ENCODE measurements around the gene AGMO. TPM values are rescaled to one million over a fixed set of nuclear protein-coding genes. Genes with fewer than 3 reads are reported as not detected.
"Not testable (repeated sequence)": the region's sequence is repeated elsewhere in the genome, so short reads cannot be mapped to it uniquely, and the experiment has no call there.

The AGMO gene
- total RNA-seq, 2 donors from 2014 or later = not detected

DNA sequence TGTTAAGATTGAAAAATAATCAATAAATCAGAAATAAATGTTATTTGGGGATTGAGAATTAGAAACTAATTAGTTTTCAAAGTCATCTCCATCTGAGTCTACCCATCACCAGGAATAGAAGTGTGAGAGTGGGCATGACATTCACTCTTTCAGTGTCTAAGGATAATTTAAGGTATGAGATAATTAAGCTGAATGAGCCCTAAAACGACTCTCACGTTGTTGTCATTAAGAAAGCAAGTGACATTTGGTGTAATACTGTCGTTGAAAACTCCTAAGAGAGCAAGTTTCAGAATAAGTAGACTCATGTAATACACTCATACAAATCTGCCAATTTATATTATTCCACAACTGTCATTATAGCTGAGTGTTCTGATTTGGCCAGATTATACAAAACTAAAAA is 7.1 kb downstream of the AGMO start:
- H3K27me3 Mint-ChIP-seq = no peaks in the 10 kb centered on the region
- DNase-seq (ENCODE audit: low spot score) (no peak), ATAC-seq (no peak)
- H3K4me3 Mint-ChIP-seq = no peak overlapping the region
- no peak overlapping the region for H3K27ac Mint-ChIP-seq
- H3K36me3 Mint-ChIP-seq = no peaks in the 10 kb centered on the region
- peaks cover 7% of the 10 kb centered on the region for H3K9me3 Mint-ChIP-seq
- no peaks in the 10 kb centered on the region for H3K4me1 Mint-ChIP-seq (ENCODE audit: low read depth in 2 of 2)

DNA sequence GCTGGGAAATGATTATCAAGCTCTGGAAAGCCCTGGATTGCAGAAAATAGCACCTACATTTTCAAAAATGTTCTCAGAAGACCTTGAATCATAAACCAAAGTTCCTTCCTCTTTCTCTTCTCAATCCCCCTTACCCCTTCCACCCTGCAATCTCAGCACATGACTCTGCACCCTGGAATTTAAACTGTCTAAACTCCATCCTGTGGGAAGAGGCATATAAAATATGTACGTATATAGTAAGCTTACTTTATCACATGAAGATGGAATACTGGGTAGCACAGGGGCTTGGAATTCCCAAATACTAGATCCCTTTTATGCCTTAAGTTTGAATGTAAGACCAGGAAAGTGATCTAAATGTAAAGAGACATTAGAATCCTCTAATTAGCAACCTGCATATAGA is 7.7 kb downstream of the AGMO start:
- DNase-seq (ENCODE audit: low spot score) (no peak), ATAC-seq (no peak)
- Mint-ChIP-seq H3K4me1 (ENCODE audit: low read depth in 2 of 2) (no peaks in the 10 kb centered on the region), H3K27me3 (no peaks in the 10 kb centered on the region), H3K27ac (no peak overlapping the region), H3K9me3 (peaks cover 1% of the 10 kb centered on the region), H3K4me3 (no peak overlapping the region), H3K36me3 (no peaks in the 10 kb centered on the region)

DNA sequence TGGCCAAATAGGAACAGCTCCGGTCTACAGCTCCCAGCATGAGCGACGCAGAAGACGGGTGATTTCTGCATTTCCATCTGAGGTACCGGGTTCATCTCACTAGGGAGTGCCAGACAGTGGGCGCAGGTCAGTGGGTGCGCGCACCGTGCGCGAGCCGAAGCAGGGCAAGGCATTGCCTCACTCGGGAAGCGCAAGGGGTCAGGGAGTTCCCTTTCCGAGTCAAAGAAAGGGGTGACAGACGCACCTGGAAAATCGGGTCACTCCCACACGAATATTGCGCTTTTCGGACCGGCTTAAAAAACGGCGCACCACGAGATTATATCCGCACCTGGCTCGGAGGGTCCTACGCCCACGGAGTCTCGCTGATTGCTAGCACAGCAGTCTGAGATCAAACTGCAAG is 14.5 kb downstream of the AGMO start:
- H3K9me3 Mint-ChIP-seq; H3K27ac Mint-ChIP-seq; ATAC-seq; H3K4me1 Mint-ChIP-seq (ENCODE audit: low read depth in 2 of 2); H3K27me3 Mint-ChIP-seq; DNase-seq (ENCODE audit: low spot score); H3K4me3 Mint-ChIP-seq: not testable (repeated sequence)
- peaks cover 11% of the 10 kb centered on the region for H3K36me3 Mint-ChIP-seq

DNA sequence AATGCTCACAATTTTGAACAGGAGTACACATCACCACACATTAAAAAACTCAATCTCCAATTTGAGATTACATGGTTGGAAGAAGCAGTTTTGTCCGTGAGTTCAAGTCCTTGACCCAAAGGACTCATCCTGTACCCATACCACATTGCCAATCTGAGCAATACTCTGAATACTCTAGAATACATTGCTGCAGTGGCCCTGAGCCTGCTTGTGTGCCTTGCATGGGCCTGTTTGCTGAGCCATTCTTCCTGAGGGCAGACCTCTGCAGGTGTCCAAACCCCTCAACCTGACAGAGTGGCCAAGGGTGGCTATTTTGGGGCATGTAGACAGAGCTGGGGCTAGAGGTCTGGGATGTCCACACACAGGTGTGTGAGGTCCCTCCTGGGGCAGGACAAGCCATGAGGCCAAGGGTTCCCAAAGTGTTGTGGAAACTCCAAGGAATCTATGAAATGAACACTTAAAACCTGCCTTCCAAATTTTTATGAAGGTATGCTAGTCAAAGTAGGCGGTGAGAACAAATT is 15.5 kb downstream of the AGMO start:
- ATAC-seq (no peak), DNase-seq (ENCODE audit: low spot score) (no peak)
- Mint-ChIP-seq H3K36me3 (peaks cover 11% of the 10 kb centered on the region), H3K9me3 (peaks cover 4% of the 10 kb centered on the region), H3K27me3 (no peaks in the 10 kb centered on the region), H3K4me1 (ENCODE audit: low read depth in 2 of 2) (no peaks in the 10 kb centered on the region), H3K4me3 (no peak overlapping the region), H3K27ac (no peak overlapping the region)

DNA sequence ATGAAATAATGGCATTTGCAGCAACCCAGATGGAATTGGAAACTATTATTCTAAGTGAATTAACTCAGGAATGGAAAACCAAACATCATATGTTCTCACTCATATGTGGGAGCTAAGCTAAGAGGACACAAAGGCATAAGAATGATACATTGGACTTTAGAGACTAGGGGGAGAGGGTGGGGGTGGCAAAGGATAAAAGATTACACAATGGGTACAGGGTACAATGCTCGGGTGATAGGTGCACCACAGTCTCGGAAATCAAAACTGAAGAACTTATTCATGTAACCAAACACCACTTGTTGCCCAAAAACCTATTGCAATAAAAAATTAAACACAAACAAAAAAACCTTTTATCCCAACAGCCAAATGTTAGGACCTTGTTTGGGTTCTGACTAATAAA is 17.8 kb downstream of the AGMO start:
- Mint-ChIP-seq H3K4me1 (ENCODE audit: low read depth in 2 of 2) (no peaks in the 10 kb centered on the region), H3K4me3 (no peak overlapping the region), H3K36me3 (peaks cover 11% of the 10 kb centered on the region), H3K9me3 (peaks cover 7% of the 10 kb centered on the region), H3K27ac (no peak overlapping the region), H3K27me3 (no peaks in the 10 kb centered on the region)
- no peak for ATAC-seq
- DNase-seq (ENCODE audit: low spot score) = no peak

DNA sequence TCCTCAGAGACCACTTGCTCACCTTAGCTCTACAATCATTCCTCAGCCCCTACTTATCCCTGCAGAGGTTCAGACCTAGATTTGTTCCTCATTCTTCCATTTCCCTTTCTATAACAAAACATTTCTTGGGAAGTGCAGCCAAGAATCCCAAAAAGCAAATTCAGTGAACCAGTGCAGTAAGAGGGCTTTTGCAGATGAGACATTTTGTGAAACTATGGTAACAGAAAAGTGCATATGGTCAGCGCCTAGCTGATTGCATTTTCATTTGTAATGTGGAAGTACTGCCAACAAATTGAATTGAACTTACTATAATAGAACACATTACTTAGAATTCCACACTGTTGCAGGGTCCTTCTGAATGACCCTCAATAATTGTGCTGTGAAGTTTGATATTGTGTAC is 18.6 kb downstream of the AGMO start:
- no peak for ATAC-seq
- H3K27me3 Mint-ChIP-seq = no peaks in the 10 kb centered on the region
- H3K27ac Mint-ChIP-seq = no peak overlapping the region
- no peak overlapping the region for H3K4me3 Mint-ChIP-seq
- no peak for DNase-seq (ENCODE audit: low spot score)
- no peaks in the 10 kb centered on the region for H3K4me1 Mint-ChIP-seq (ENCODE audit: low read depth in 2 of 2)
- peaks cover 11% of the 10 kb centered on the region for H3K36me3 Mint-ChIP-seq
- peaks cover 7% of the 10 kb centered on the region for H3K9me3 Mint-ChIP-seq

DNA sequence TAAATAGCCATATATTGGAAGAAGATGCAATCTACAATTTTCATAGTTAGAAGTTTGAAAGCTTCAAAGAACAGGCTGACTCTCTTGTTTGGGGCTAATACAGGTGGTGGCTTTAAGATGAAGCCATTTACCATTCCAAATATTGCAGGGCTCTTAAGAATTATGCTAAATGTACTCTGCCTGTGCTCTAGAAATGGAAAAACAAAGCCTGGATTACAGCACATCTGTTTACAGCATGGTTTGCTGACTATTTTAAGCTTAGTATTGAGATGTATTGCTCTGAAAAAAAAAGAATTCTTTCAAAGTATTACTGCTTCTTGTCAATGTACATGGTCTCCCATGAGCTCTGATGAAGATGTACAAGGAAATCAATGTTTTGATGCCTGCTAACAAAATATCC is 34.2 kb downstream of the AGMO start:
- peaks cover 11% of the 10 kb centered on the region for H3K9me3 Mint-ChIP-seq
- ATAC-seq = no peak

DNA sequence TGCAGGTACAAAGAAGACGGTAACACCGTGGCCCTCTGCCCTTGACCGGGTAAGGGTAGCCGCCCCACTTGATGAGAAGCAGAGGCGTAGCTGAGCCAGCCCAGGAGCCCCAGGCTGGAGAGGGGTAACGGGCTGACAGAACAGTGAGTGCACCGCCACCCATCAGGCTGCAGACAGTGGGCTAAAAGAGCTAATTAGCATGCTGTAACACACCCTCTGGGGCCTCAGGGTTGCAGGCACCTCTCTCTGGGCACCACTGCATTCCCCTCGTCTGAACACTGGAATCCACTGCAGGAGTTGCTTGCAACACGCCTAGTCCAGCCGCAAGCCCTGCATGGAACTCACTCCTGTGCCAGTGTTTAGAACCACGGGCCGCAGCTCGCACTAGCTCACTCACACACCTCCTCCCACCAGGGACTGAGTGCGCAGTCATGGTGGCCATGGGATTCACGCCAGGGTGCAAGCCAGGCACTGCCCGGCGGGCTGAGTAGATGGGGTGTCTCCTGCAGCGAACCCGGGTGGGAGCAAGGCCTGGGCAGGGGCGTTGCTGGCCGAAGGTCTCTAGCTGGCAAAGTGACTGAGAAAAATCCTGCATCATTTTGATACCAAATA is 36.1 kb downstream of the AGMO start:
- DNase-seq (ENCODE audit: low spot score) (no peak), ATAC-seq (peak in 1 of 2 donors; percentile 33)
- no peaks in the 10 kb centered on the region for H3K27me3 Mint-ChIP-seq
- H3K4me1 Mint-ChIP-seq (ENCODE audit: low read depth in 2 of 2) = no peaks in the 10 kb centered on the region
- no peaks in the 10 kb centered on the region for H3K36me3 Mint-ChIP-seq
- H3K4me3 Mint-ChIP-seq = no peak overlapping the region
- H3K27ac Mint-ChIP-seq = no peak overlapping the region
- H3K9me3 Mint-ChIP-seq = peaks cover 16% of the 10 kb centered on the region

More for the DNA sequence above, 34.2 kb downstream of the AGMO start:
- Mint-ChIP-seq H3K4me1 (ENCODE audit: low read depth in 2 of 2) (no peaks in the 10 kb centered on the region), H3K36me3 (no peaks in the 10 kb centered on the region), H3K27ac (no peak overlapping the region), H3K4me3 (no peak overlapping the region), H3K27me3 (no peaks in the 10 kb centered on the region)
- no peak for DNase-seq (ENCODE audit: low spot score)

DNA sequence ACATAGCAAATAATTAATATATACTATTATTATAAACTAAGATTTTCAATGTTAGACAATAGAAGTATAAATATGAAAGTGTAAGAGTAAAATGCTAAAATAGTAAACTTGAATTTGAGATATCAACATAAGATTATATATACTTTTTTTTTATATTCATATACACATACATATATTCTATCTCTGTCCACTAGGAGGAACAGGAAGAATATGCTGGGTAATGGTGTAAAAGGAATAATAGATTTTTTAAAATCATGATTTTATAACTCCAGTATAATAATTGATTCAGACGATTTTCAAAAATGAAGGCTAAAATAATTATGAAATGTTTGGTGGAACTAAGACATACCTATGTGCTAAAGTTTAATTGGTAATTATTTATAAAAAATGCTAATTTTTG is 37.7 kb downstream of the AGMO start:
- Mint-ChIP-seq H3K27ac (no peak overlapping the region), H3K9me3 (peaks cover 26% of the 10 kb centered on the region), H3K36me3 (peaks cover under 1% of the 10 kb centered on the region), H3K4me1 (ENCODE audit: low read depth in 2 of 2) (no peaks in the 10 kb centered on the region), H3K4me3 (no peak overlapping the region), H3K27me3 (no peaks in the 10 kb centered on the region)
- no peak for DNase-seq (ENCODE audit: low spot score)
- no peak for ATAC-seq

DNA sequence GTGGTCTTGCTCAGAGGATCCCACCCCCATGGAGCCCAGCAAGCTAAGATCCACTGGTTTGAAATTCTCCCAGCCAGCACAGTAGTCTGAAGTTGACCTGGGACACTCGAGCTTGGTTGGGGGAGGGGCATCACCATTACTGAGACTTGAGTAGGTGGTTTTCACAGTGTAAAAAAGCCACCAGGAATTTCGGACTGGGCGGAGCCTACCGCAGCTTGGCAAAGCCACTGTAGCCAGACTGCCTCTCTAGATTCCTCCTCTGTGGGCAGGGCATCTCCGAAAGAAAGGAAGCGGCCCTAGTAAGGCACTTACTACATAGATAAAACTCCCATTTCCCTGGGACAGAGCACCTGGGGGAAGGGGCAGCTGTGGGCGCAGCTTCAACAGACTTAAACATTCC is 44.0 kb downstream of the AGMO start:
- DNase-seq (ENCODE audit: low spot score); H3K36me3 Mint-ChIP-seq; H3K4me1 Mint-ChIP-seq (ENCODE audit: low read depth in 2 of 2); H3K27ac Mint-ChIP-seq; H3K27me3 Mint-ChIP-seq; H3K4me3 Mint-ChIP-seq; ATAC-seq: not testable (repeated sequence)
- H3K9me3 Mint-ChIP-seq = peaks cover 36% of the 10 kb centered on the region

DNA sequence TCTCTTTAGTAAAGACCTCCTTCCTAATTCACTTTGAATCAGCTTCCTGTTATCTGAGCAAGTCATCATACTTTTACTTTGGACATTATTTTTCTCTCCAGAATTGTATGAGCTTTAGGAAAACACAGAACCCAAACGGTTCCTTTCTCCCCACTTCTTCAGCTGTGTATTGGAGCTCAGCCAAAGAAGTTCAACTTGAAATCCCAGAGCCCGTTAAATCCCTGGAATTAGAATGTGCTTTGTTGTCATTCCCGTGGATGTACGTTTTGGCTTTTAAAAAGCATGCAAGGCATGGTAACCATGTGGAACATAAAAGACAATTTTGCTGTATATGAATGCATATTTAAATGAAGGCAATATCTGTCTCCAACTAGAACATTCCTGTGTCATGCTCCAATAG is 46.6 kb downstream of the AGMO start:
- no peak overlapping the region for H3K27ac Mint-ChIP-seq
- peaks cover 7% of the 10 kb centered on the region for H3K36me3 Mint-ChIP-seq
- no peak overlapping the region for H3K4me3 Mint-ChIP-seq
- H3K27me3 Mint-ChIP-seq = no peaks in the 10 kb centered on the region
- no peaks in the 10 kb centered on the region for H3K4me1 Mint-ChIP-seq (ENCODE audit: low read depth in 2 of 2)
- DNase-seq (ENCODE audit: low spot score) (no peak), ATAC-seq (no peak)
- peaks cover 28% of the 10 kb centered on the region for H3K9me3 Mint-ChIP-seq

DNA sequence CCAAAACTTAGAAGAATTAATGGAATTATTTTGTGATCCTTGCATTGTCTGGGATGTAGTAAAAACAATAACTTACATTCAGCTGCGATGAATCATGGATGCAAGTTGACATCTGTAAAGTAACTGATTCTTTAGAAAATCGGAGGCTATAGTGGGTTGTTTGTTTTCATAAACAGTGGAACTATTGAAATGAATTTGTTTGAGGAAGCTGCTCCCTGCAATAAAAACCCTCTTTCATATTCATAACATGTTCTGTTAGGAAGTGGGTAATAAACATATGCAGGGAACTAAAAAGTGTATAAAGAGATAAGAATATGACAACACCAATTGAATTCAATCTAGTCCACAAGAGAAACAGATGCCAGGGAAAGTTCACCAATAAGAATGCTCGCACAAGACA is 53.6 kb downstream of the AGMO start:
- Mint-ChIP-seq H3K9me3 (peaks cover 9% of the 10 kb centered on the region), H3K27ac (no peak overlapping the region), H3K4me1 (ENCODE audit: low read depth in 2 of 2) (no peaks in the 10 kb centered on the region), H3K27me3 (no peaks in the 10 kb centered on the region), H3K4me3 (no peak overlapping the region), H3K36me3 (no peaks in the 10 kb centered on the region)
- DNase-seq (ENCODE audit: low spot score) (no peak), ATAC-seq (no peak)

DNA sequence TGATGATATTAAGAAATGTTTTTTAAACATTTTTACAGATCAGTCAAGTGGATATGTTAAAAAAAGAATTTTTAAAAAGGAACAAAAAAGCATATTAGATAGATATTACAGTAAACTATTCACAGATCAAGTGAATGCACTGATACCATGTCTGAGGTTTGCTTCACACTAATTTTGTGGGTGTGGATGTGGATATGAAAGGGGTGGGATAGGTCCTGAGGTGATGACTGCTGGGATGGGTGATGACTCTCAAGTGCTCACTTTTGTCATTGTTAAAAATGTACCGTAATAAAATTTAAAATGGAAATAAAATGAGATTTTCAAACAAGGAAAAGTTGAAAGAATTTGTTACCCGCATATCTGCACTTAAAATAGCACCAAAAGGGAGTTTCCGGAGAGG is 54.1 kb downstream of the AGMO start:
- no peaks in the 10 kb centered on the region for H3K36me3 Mint-ChIP-seq
- peaks cover 4% of the 10 kb centered on the region for H3K9me3 Mint-ChIP-seq
- no peak overlapping the region for H3K4me3 Mint-ChIP-seq
- no peaks in the 10 kb centered on the region for H3K4me1 Mint-ChIP-seq (ENCODE audit: low read depth in 2 of 2)
- ATAC-seq (no peak), DNase-seq (ENCODE audit: low spot score) (no peak)
- H3K27me3 Mint-ChIP-seq = no peaks in the 10 kb centered on the region
- H3K27ac Mint-ChIP-seq = no peak overlapping the region

DNA sequence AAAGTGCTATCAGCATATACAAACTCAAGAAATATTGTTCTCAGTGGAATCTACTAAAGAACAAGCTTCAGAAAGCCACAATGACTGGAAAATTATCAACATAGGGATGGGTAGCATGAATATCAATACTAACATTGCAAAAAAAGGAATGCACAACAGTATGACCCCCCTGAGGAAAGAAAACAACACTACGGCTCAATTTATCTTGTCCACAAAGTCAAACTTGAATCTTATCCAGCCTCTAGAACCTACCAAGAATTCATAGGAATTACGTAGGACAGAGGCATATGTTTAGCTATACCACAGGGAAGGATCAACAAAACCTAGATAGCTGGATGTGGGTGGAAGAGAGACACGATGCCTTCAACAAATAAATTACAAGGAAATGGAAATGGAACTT is 54.6 kb downstream of the AGMO start:
- H3K36me3 Mint-ChIP-seq = no peaks in the 10 kb centered on the region
- H3K27me3 Mint-ChIP-seq = no peaks in the 10 kb centered on the region
- no peak overlapping the region for H3K4me3 Mint-ChIP-seq
- no peak overlapping the region for H3K27ac Mint-ChIP-seq
- DNase-seq (ENCODE audit: low spot score) (no peak), ATAC-seq (no peak)
- no peaks in the 10 kb centered on the region for H3K4me1 Mint-ChIP-seq (ENCODE audit: low read depth in 2 of 2)
- H3K9me3 Mint-ChIP-seq = peaks cover 3% of the 10 kb centered on the region

DNA sequence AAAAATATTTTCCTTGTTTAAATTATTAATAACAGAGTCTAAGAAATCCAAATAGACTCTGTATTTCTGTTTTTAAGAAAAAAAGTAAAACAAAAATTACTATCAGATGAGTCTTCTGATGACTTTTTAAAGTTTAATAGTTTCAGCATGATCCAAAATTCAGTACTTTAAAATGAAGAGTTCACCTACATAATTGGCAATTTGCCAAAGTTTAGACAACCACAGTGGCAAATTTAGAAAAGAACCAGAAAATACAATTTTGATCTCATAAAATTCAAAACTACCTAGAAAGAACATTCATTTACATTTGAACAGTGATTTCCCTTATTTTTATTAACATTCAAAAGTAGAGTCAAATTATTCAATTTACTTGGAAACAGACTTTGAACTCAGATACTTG is 56.1 kb downstream of the AGMO start:
- peaks cover 3% of the 10 kb centered on the region for H3K9me3 Mint-ChIP-seq
- no peak overlapping the region for H3K27ac Mint-ChIP-seq
- no peak overlapping the region for H3K4me3 Mint-ChIP-seq
- ATAC-seq (no peak), DNase-seq (ENCODE audit: low spot score) (no peak)
- H3K4me1 Mint-ChIP-seq (ENCODE audit: low read depth in 2 of 2) = no peaks in the 10 kb centered on the region
- H3K27me3 Mint-ChIP-seq = no peaks in the 10 kb centered on the region
- H3K36me3 Mint-ChIP-seq = no peaks in the 10 kb centered on the region
